Chondrocyte (in vitro differentiated cells): ENCODE results near the gene PDGFA. TPM values are rescaled to one million over a fixed set of nuclear protein-coding genes. Genes with fewer than 3 reads are reported as not detected.

Experiments used
- DNase-seq: peaks from one replicate; pipeline ENCODE4 v3.0.0; 2021; ENCODE audit warnings: mixed read lengths, low spot score
- H3K27ac Mint-ChIP-seq: one replicate; pipeline ENCODE4 v1.8.0; 2021; ENCODE audit warnings: mild to moderate bottlenecking, moderate library complexity, mixed read lengths; ENCODE audit not compliant: unreplicated experiment
- H3K27me3 Mint-ChIP-seq: 2 replicates; pipeline ENCODE4 v1.8.0; 2021; ENCODE audit warnings: low read depth, mixed read lengths
- H3K36me3 Mint-ChIP-seq: 2 replicates; pipeline ENCODE4 v1.8.0; 2021; ENCODE audit warnings: low read depth, mixed read lengths
- H3K4me1 Mint-ChIP-seq: 2 replicates; pipeline ENCODE4 v1.8.0; 2021; ENCODE audit warnings: low read depth, mild to moderate bottlenecking, mixed read lengths
- H3K4me3 Mint-ChIP-seq: one replicate; pipeline ENCODE4 v1.8.0; 2021; ENCODE audit warnings: mild to moderate bottlenecking, moderate library complexity, mixed read lengths; ENCODE audit not compliant: unreplicated experiment
- H3K9me3 Mint-ChIP-seq: 2 replicates; pipeline ENCODE4 v1.8.0; 2021; ENCODE audit warnings: low read depth, mixed read lengths
- CTCF ChIP-seq: fragments of 200-600 bp; sonication (generic); IDR thresholded peaks from 2 replicates; pipeline ENCODE4 v1.5.0; 2021; ENCODE audit warnings: antibody characterized with exemption, mild to moderate bottlenecking, moderate library complexity
- total RNA-seq: library from RNA; stranded (reverse); gene quantifications from 3 replicates; pipeline ENCODE4 v1.2.1, GENCODE V29; 2021

Gene PDGFA
- total RNA-seq, 1 donor from 2014 or later, result 70.6 TPM

GRCh38 chr7:516216-516605, 3.4 kb downstream of the PDGFA start:
- H3K4me1 Mint-ChIP-seq, result peaks cover 41% of the 10 kb centered on the region
- no peak for DNase-seq
- H3K27ac Mint-ChIP-seq, result peak overlapping the region; percentile 4
- TF ChIP-seq CTCF, result no peak
- no peaks in the 10 kb centered on the region for H3K27me3 Mint-ChIP-seq
- H3K4me3 Mint-ChIP-seq, result peak overlapping the region; percentile 66
- peaks cover 2% of the 10 kb centered on the region for H3K36me3 Mint-ChIP-seq
- no peaks in the 10 kb centered on the region for H3K9me3 Mint-ChIP-seq

- peak overlapping the region; percentile 25 for H3K4me3 Mint-ChIP-seq
- TF ChIP-seq CTCF, result no peak
- no peak for DNase-seq
- H3K27me3 Mint-ChIP-seq, result no peaks in the 10 kb centered on the region
- H3K4me1 Mint-ChIP-seq, result peaks cover 39% of the 10 kb centered on the region
- no peaks in the 10 kb centered on the region for H3K9me3 Mint-ChIP-seq
- H3K36me3 Mint-ChIP-seq, result peaks cover 2% of the 10 kb centered on the region
- peak overlapping the region; percentile 17 for H3K27ac Mint-ChIP-seq
These were observed 4.0 kb downstream of the PDGFA start for GRCh38 chr7:515628-516027.

- H3K4me3 Mint-ChIP-seq, result peak overlapping the region; percentile 25
- no peak for TF ChIP-seq CTCF
- peaks cover 2% of the 10 kb centered on the region for H3K36me3 Mint-ChIP-seq
- DNase-seq, result no peak
- peaks cover 39% of the 10 kb centered on the region for H3K4me1 Mint-ChIP-seq
- H3K9me3 Mint-ChIP-seq, result no peaks in the 10 kb centered on the region
- peak overlapping the region; percentile 96 for H3K27ac Mint-ChIP-seq
- H3K27me3 Mint-ChIP-seq, result no peaks in the 10 kb centered on the region
These were observed 4.7 kb downstream of the PDGFA start for GRCh38 chr7:514651-515598.

GRCh38 chr7:514242-514641, 5.4 kb downstream of the PDGFA start:
- Mint-ChIP-seq H3K36me3 (peaks cover 2% of the 10 kb centered on the region), H3K27me3 (no peaks in the 10 kb centered on the region), H3K4me3 (peak overlapping the region; percentile 63), H3K9me3 (no peaks in the 10 kb centered on the region), H3K4me1 (peaks cover 39% of the 10 kb centered on the region), H3K27ac (peak overlapping the region; percentile 96)
- no peak for DNase-seq
- TF ChIP-seq CTCF, result no peak

GRCh38 chr7:513521-514166, 6.0 kb downstream of the PDGFA start:
- no peak for DNase-seq
- Mint-ChIP-seq H3K36me3 (peaks cover 2% of the 10 kb centered on the region), H3K9me3 (no peaks in the 10 kb centered on the region), H3K4me1 (peaks cover 39% of the 10 kb centered on the region), H3K4me3 (peak overlapping the region; percentile 63), H3K27me3 (no peaks in the 10 kb centered on the region), H3K27ac (peak overlapping the region; percentile 96)
- peak; percentile 59 for TF ChIP-seq CTCF
